ENCODE results near the gene CPTP.

DNA sequence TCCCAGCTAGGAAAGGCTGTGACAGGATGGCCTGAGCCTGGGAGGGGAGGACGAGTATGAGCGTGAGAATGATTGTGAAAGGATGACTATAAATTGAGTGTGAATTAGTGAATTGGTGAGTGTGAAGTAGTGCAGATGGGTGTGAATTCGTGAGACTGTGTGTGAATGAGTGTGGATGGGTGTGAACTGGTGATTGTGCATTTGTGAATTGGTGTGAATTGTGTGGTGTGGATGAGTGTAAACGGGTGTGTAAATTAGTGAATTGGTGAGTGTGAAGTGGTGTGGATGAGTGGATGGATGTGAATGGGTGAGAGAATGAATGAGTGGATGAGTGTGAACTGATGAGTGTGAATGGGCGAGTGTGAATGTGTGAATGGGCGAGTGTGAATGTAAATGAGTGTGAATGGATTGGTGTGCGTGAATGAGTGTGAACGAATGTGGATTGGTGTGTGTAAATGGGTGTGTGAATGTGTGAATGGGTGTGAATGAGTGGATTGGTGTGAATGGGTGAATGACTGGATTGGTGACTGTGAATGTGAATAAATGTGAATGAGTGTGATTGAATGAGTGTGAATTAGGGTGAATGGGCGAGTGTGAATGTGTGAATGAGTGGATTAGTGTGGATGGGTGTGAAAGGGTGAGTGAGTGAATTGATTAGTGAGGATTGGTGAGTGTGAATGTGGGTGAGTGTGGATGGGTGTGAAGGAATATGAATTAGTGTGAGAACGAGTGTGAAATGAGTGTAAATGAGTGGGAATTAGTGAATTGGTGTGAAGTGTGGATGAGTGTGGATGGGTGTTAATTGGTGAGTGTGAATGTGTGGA, 41.5 kb downstream of the CPTP start:
- TF ChIP-seq, protein P1, sequence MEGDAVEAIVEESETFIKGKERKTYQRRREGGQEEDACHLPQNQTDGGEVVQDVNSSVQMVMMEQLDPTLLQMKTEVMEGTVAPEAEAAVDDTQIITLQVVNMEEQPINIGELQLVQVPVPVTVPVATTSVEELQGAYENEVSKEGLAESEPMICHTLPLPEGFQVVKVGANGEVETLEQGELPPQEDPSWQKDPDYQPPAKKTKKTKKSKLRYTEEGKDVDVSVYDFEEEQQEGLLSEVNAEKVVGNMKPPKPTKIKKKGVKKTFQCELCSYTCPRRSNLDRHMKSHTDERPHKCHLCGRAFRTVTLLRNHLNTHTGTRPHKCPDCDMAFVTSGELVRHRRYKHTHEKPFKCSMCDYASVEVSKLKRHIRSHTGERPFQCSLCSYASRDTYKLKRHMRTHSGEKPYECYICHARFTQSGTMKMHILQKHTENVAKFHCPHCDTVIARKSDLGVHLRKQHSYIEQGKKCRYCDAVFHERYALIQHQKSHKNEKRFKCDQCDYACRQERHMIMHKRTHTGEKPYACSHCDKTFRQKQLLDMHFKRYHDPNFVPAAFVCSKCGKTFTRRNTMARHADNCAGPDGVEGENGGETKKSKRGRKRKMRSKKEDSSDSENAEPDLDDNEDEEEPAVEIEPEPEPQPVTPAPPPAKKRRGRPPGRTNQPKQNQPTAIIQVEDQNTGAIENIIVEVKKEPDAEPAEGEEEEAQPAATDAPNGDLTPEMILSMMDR (IDR thresholded peaks at IDR 0.05; ENCODE audit: low read length): no peak
- no peak for TF ChIP-seq EZH2phosphoT487 (IDR thresholded peaks at IDR 0.05; ENCODE audit: low read length)

Measured in MM.1S (cell line).